GM23338 (cell line): ENCODE results near the gene HNRNPC.
"Not testable (repeated sequence)": the region's sequence is repeated elsewhere in the genome, so short reads cannot be mapped to it uniquely, and the experiment has no call there.

Experiments
- CREB1 ChIP-seq: fragments of 250-450 bp; sonication (Bioruptor Pico); IDR thresholded peaks from 2 replicates; pipeline ENCODE4 v1.5.0; 2020; ENCODE audit warnings: low read depth, mild to moderate bottlenecking, moderate library complexity
- EZH2 ChIP-seq: fragments of 200-600 bp; sonication (generic); IDR thresholded peaks from one replicate; pipeline ENCODE4 v1.8.0; 2017; ENCODE audit warnings: antibody characterized with exemption, mild to moderate bottlenecking, low read depth; ENCODE audit not compliant: unreplicated experiment
- TF ChIP-seq, protein P1 (sequence below), 2 experiments: fragments of 200-600 bp in 1 of 2; sonication (generic) in 1 of 2; conservative IDR thresholded peaks; 2 replicates each; pipeline versions ENCODE4 v1.5.1 to v1.6.1; 2016 to 2017; ENCODE audit warnings: antibody characterized with exemption in 2 of 2, low read depth in 2 of 2, mild to moderate bottlenecking in 2 of 2, moderate library complexity in 1 of 2

GRCh38 chr14:21286516-21286915 is 17.3 kb upstream of the HNRNPC start:
- not testable (repeated sequence) for TF ChIP-seq EZH2; CREB1 (CRISPR knock-in tag)
- TF ChIP-seq, protein P1, sequence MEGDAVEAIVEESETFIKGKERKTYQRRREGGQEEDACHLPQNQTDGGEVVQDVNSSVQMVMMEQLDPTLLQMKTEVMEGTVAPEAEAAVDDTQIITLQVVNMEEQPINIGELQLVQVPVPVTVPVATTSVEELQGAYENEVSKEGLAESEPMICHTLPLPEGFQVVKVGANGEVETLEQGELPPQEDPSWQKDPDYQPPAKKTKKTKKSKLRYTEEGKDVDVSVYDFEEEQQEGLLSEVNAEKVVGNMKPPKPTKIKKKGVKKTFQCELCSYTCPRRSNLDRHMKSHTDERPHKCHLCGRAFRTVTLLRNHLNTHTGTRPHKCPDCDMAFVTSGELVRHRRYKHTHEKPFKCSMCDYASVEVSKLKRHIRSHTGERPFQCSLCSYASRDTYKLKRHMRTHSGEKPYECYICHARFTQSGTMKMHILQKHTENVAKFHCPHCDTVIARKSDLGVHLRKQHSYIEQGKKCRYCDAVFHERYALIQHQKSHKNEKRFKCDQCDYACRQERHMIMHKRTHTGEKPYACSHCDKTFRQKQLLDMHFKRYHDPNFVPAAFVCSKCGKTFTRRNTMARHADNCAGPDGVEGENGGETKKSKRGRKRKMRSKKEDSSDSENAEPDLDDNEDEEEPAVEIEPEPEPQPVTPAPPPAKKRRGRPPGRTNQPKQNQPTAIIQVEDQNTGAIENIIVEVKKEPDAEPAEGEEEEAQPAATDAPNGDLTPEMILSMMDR (conservative IDR thresholded peaks at IDR 0.05; ENCODE audit: low read depth in 2 of 2) = not testable (repeated sequence)
